ENCODE measurements around the gene GRAMD1B.

GRCh38 chr11:123628936-123629683 is 199.0 kb downstream of the GRAMD1B start:
- TF ChIP-seq POLR2A (IDR thresholded peaks at IDR 0.05) (no peak), CTCF (IDR thresholded peaks at IDR 0.05) (no peak)
